Tibial nerve (tissue), 3 donors: Measurements from ENCODE around the gene DESI1.

ENCODE experiments used
- CTCF ChIP-seq, 5 experiments: fragments of 200-600 bp in 3 of 5; fragments of 450-650 bp in 2 of 5; sonication (generic) in 3 of 5; IDR thresholded peaks; one replicate each; pipeline ENCODE4 v1.5.1; 2016 to 2019; ENCODE audit warnings: antibody characterized with exemption in 5 of 5, mild to moderate bottlenecking in 3 of 5, moderate library complexity in 2 of 5
- POLR2A ChIP-seq, 2 donors: fragments of 450-650 bp; IDR thresholded peaks; one replicate each; pipeline ENCODE4 v1.6.1; 2017; ENCODE audit warnings: antibody characterized with exemption in 2 of 2, mild to moderate bottlenecking in 2 of 2, moderate library complexity in 2 of 2

- TF ChIP-seq POLR2A (IDR thresholded peaks at IDR 0.05), result no peak
- TF ChIP-seq CTCF (IDR thresholded peaks at IDR 0.05), result no peak
These were observed 4.7 kb upstream of the DESI1 start for GRCh38 chr22:41625577-41625976.
